Mesodermal cell (in vitro differentiated cells): Measurements from ENCODE around the gene RTL1.

Source experiments
- H3K27ac ChIP-seq: 2 replicates; pipeline ENCODE4 v1.7.0; 2013; ENCODE audit warnings: mild to moderate bottlenecking, low read depth, low read length, moderate library complexity; ENCODE audit not compliant: severe bottlenecking
- H3K36me3 ChIP-seq: 2 replicates; pipeline ENCODE4 v1.7.1; 2013; ENCODE audit warnings: mild to moderate bottlenecking, low read length, moderate library complexity; ENCODE audit not compliant: control insufficient read depth, insufficient read depth
- H3K4me1 ChIP-seq: one replicate; pipeline ENCODE4 v1.7.1; 2013; ENCODE audit warnings: mild to moderate bottlenecking, low read length; ENCODE audit not compliant: insufficient read depth, control insufficient read depth, poor library complexity, severe bottlenecking
- H3K4me3 ChIP-seq: 2 replicates; pipeline ENCODE4 v1.7.0; 2013; ENCODE audit warnings: low read length, control low read depth, mild to moderate bottlenecking; ENCODE audit not compliant: insufficient read depth, poor library complexity, severe bottlenecking; ENCODE audit errors: extremely low read depth
- H3K9me3 ChIP-seq: 2 replicates; pipeline ENCODE4 v1.7.1; 2013; ENCODE audit warnings: mild to moderate bottlenecking, low read length, moderate library complexity; ENCODE audit not compliant: control insufficient read depth
- WGBS, 2 experiments: methylation state at CpG; one replicate each; pipeline ENCODE4 v1.1.5; 2013; ENCODE audit warnings: missing lambda C conversion rate in 2 of 2; ENCODE audit not compliant: insufficient coverage in 2 of 2; 5-methylcytosine and 5-hydroxymethylcytosine counted together

RTL1 gene

GRCh38 chr14:100905166-100905565 lies 1.6 kb upstream of the RTL1 start:
- H3K4me1 ChIP-seq = peaks cover 8% of the 10 kb centered on the region
- no peaks in the 10 kb centered on the region for H3K9me3 ChIP-seq
- H3K36me3 ChIP-seq = no peaks in the 10 kb centered on the region
- WGBS, 2 experiments = 60 to 71% methylated on average over 10 to 12 of the region's 12 CpGs
- H3K27ac ChIP-seq = no peak overlapping the region
- no peak overlapping the region for H3K4me3 ChIP-seq

- no peaks in the 10 kb centered on the region for H3K36me3 ChIP-seq
- peak overlapping the region; percentile 18 for H3K4me3 ChIP-seq
- H3K4me1 ChIP-seq = peaks cover 12% of the 10 kb centered on the region
- 1 to 10% methylated on average over 10 to 18 of the region's 45 CpGs for WGBS, 2 experiments
- no peak overlapping the region for H3K27ac ChIP-seq
- no peaks in the 10 kb centered on the region for H3K9me3 ChIP-seq
These were observed 975 bp upstream of the RTL1 start for GRCh38 chr14:100904307-100905087.

DNA sequence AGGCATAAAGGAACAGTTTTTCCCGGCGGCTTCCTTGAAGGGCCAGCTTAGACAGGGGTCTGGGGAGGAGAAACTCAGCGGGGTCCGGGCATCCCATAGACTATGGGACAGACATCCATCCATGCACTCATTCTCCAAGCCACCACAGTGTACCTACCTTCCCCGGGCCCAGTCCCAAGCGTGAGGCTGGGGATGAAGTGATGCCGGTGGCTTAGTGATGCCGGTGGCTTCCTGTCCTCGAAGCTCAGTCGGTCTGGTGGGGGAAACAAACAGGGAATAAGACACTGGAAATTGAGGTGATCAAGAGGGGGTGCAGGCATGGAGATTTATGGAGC lies 421 bp downstream of the RTL1 start:
- Histone ChIP-seq H3K9me3 (no peaks in the 10 kb centered on the region), H3K36me3 (no peaks in the 10 kb centered on the region), H3K27ac (no peak overlapping the region), H3K4me1 (peaks cover 14% of the 10 kb centered on the region), H3K4me3 (no peak overlapping the region)
- WGBS, 2 experiments = 85 to 90% methylated on average over 4 of the region's 10 CpGs

DNA sequence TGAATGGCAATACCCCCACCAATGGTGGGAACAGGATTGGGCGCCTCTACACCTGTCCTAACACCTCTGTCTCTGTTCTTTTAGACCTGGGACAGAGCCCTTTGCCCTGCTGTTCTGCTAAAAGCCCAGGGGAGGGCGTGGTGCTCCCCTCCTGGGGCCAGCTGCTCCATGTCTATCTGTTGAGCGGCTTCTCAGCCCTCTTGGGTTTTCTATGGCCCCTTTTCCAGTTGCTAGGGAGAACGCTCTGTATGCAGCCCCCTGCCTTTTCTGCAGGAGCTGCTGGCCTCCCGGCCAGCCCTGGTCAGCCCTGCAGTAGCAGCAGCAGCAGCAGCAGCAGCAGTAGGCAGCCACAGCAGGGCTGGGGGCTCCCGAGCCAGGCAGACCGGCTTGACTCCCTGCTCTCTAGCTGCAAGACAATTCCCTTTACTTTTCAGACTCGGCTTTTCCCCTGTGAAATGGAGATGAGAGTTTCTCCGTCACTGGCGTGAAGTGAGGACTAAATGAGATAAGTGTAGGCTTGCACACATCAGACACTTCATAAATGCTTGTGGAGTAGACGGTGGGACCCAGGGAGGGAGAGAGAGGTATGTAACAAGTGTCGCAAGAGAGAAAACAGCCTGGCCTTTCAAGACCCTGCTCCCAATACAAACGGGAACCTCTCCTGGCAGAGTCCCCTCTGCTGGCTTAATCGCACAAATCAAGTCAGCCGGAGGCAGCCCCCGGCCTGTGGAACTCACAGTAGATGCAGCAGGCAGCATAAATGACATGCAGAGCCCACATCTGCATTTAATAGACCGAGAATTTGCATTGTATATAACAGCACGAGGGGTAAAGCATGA lies 1.0 kb downstream of the RTL1 start:
- Histone ChIP-seq H3K36me3 (no peaks in the 10 kb centered on the region), H3K4me1 (peaks cover 14% of the 10 kb centered on the region), H3K4me3 (no peak overlapping the region), H3K27ac (no peak overlapping the region), H3K9me3 (no peaks in the 10 kb centered on the region)
- 36 to 49% methylated on average over 11 to 14 of the region's 18 CpGs for WGBS, 2 experiments

DNA sequence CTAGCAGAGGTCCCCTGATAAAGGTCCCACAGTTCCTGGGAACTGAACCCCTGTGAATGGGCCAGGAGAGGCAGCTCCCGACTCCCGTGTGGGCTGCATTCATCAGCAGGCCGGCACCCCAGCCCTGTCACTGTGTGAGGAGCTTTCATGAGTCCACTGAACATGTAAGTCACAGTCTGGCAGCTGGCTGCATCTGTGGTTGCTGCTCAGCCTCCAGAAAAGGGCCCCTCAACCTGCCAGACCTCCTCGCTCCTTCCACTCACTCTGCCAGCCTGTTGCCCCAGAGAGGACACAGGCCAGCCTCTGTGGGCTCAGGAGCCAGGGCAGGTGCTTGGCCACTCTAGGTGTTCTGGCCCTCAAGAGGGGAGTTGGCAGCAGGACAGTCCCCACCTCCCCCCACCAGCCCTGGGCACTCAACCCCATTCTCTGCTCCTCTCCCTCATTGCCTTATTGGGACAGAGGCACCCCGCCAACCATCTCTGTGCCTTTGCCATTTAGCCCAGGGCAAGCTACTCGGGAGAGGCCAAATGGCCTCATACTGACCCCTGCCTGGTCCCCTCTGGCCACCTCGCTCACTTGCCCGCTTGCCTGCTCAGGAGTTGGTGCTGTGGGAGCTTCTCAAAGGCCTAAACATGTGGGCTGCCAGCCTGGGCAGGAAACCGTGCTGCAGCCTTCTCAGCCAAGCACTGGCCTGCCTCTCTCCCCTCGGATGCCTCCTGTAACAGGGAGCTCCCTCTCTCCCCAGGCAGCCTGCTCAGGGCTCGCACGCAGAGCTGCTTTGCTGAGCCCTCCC lies 1.9 kb downstream of the RTL1 start:
- Histone ChIP-seq H3K4me1 (peaks cover 14% of the 10 kb centered on the region), H3K36me3 (no peaks in the 10 kb centered on the region), H3K9me3 (no peaks in the 10 kb centered on the region), H3K4me3 (no peak overlapping the region), H3K27ac (no peak overlapping the region)
- WGBS, 2 experiments = 91 to 95% methylated on average over 9 to 11 of the region's 12 CpGs

GRCh38 chr14:100900837-100901390 lies 2.6 kb downstream of the RTL1 start:
- Histone ChIP-seq H3K27ac (no peak overlapping the region), H3K4me3 (peak overlapping the region; percentile 5), H3K4me1 (peaks cover 14% of the 10 kb centered on the region), H3K9me3 (no peaks in the 10 kb centered on the region), H3K36me3 (no peaks in the 10 kb centered on the region)
- WGBS, 2 experiments = 38 to 39% methylated on average over 14 to 15 of the region's 15 CpGs

GRCh38 chr14:100899884-100900771 lies 3.4 kb downstream of the RTL1 start:
- WGBS, 2 experiments = 22 to 25% methylated on average over 10 to 12 of the region's 19 CpGs
- peaks cover 14% of the 10 kb centered on the region for H3K4me1 ChIP-seq
- no peaks in the 10 kb centered on the region for H3K36me3 ChIP-seq
- H3K27ac ChIP-seq = no peak overlapping the region
- no peaks in the 10 kb centered on the region for H3K9me3 ChIP-seq
- peak overlapping the region; percentile 5 for H3K4me3 ChIP-seq

DNA sequence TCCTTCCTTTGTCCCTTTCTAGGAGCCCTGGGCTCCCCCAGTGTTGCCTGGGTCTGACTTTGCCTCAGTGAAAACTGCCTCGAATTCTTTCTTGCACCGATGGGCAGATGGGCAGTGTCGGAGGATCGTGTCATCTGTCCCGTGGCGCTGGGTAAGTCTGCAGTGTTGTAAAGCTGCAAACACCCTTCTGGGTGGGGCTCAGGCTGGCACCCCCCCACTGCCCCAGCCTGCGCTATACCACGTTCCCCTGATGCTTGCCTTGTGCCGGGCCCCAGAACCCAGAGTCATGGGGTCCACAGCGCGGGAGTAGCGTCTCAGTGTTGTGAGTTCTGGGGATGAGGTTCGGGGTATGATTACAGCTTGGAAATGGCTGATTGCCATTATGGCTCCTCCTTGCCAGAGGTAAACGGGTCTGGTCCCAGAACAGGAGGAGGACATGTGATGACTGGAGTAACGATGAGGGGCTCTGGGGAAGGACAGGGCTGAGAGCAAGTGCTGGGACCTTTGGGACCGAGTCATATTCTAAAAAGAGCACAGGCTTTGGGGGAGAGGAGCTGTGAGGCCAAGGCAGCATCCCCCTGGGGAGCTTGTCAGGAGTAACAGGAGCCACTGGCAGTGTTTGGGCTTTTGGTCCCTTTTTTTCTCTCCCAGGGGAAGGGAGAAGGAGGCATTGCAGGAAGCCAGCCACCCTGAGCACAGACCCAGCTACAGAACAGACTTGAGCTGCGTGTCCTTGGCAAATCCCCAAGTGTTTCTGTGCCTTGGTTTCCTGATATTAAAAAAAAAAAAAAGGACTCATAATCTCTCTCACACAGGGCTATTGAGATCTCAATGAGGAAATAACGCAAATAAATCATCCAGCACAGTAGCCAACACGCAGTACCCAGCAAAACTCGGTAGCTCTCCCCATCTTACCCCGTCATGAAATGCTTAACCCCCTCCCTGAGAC lies 4.3 kb downstream of the RTL1 start:
- H3K9me3 ChIP-seq = no peaks in the 10 kb centered on the region
- peaks cover 14% of the 10 kb centered on the region for H3K4me1 ChIP-seq
- no peak overlapping the region for H3K27ac ChIP-seq
- no peaks in the 10 kb centered on the region for H3K36me3 ChIP-seq
- no peak overlapping the region for H3K4me3 ChIP-seq
- 75 to 88% methylated on average over 15 to 20 of the region's 21 CpGs for WGBS, 2 experiments

DNA sequence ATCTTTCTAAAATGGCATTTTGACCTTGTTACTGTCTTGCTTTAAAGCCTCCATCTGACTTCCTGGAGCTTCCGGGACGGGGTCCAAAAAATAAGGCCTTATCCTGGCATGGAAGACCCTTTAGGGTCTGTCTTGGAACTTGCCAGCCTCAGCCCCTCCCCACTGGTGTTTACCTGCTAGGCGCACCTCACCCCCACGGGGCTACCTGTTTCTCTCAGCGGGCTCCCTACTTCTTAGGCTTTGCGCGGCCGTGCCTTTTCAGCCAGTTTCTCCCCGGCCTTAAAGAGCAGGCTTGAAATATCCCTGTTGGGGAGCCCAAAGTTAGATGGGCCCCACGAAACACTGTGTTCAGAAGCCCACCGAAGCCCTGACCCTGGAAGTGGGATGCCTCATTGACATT lies 5.1 kb downstream of the RTL1 start:
- Histone ChIP-seq H3K4me1 (peaks cover 14% of the 10 kb centered on the region), H3K4me3 (no peak overlapping the region), H3K27ac (no peak overlapping the region), H3K9me3 (no peaks in the 10 kb centered on the region), H3K36me3 (no peaks in the 10 kb centered on the region)
- 65 to 76% methylated on average over 10 of the region's 11 CpGs for WGBS, 2 experiments
